ENCODE data around the gene AKAP13.

The AKAP13 gene

GRCh38 chr15:85770096-85771041 lies 390.0 kb downstream of the AKAP13 start:
- no peak for DNase-seq (ENCODE audit: low read depth)

GRCh38 chr15:85771271-85771670 lies 390.9 kb downstream of the AKAP13 start:
- DNase-seq (ENCODE audit: low read depth): no peak

- DNase-seq (ENCODE audit: low read depth): no peak
Measured at GRCh38 chr15:85771781-85772445, 391.5 kb downstream of the AKAP13 start.

GRCh38 chr15:85772668-85773067 lies 392.3 kb downstream of the AKAP13 start:
- DNase-seq (ENCODE audit: low read depth): no peak

GRCh38 chr15:85773249-85773648 lies 392.8 kb downstream of the AKAP13 start:
- DNase-seq (ENCODE audit: low read depth): no peak

- DNase-seq (ENCODE audit: low read depth): no peak
Measured at GRCh38 chr15:85773970-85774369, 393.6 kb downstream of the AKAP13 start.

GRCh38 chr15:85777250-85778106 lies 397.1 kb downstream of the AKAP13 start:
- no peak for DNase-seq (ENCODE audit: low read depth)

GRCh38 chr15:85778107-85778776 lies 397.8 kb downstream of the AKAP13 start:
- no peak for DNase-seq (ENCODE audit: low read depth)

GRCh38 chr15:85779249-85779648 lies 398.8 kb downstream of the AKAP13 start:
- DNase-seq (ENCODE audit: low read depth): no peak

- DNase-seq (ENCODE audit: low read depth): no peak
Measured at GRCh38 chr15:85780225-85780985, 400.0 kb downstream of the AKAP13 start.

GRCh38 chr15:85781099-85781498 lies 400.7 kb downstream of the AKAP13 start:
- no peak for DNase-seq (ENCODE audit: low read depth)

- DNase-seq (ENCODE audit: low read depth): no peak
Measured at GRCh38 chr15:85782064-85782463, 401.7 kb downstream of the AKAP13 start.

GRCh38 chr15:85785887-85786780 lies 405.7 kb downstream of the AKAP13 start:
- no peak for DNase-seq (ENCODE audit: low read depth)

GRCh38 chr15:85786781-85787114 lies 406.3 kb downstream of the AKAP13 start:
- no peak for DNase-seq (ENCODE audit: low read depth)

- no peak for DNase-seq (ENCODE audit: low read depth)
Measured at GRCh38 chr15:85788771-85789495, 408.5 kb downstream of the AKAP13 start.

GRCh38 chr15:85789496-85789875 lies 409.1 kb downstream of the AKAP13 start:
- DNase-seq (ENCODE audit: low read depth): no peak

GRCh38 chr15:85792102-85792731 lies 411.8 kb downstream of the AKAP13 start:
- DNase-seq (ENCODE audit: low read depth): no peak

GRCh38 chr15:85792912-85793590 lies 412.6 kb downstream of the AKAP13 start:
- no peak for DNase-seq (ENCODE audit: low read depth)
